Keratinocyte (primary cell): ENCODE data around the gene CDON. TPM values are rescaled to one million over a fixed set of nuclear protein-coding genes. Genes with fewer than 3 reads are reported as not detected.

Source experiments
- DNase-seq: peaks from one replicate; pipeline ENCODE4 v3.0.0-alpha.2; 2011; ENCODE audit warnings: low read depth, missing footprints, low spot score
- FAIRE-seq: peaks from 2 replicates; lab custom pipeline; 2011; peaks lifted over from hg19 to GRCh38; lab: Jason Lieb, UNC
- H2AFZ ChIP-seq: 2 replicates; pipeline ENCODE4 v1.6.0; 2012; ENCODE audit warnings: low read length, control low read depth, inconsistent platforms; ENCODE audit not compliant: control insufficient read depth
- H3K27ac ChIP-seq: 2 replicates; pipeline ENCODE4 v1.5.1; 2011; ENCODE audit warnings: low read length; ENCODE audit not compliant: control insufficient read depth, insufficient read depth
- H3K27me3 ChIP-seq: 3 replicates; pipeline ENCODE4 v1.6.0; 2011; ENCODE audit warnings: low read length; ENCODE audit not compliant: control insufficient read depth, insufficient read depth; ENCODE audit errors: extremely low read depth
- H3K36me3 ChIP-seq, 2 experiments: 2 replicates in 1 of 2; 3 replicates in 1 of 2; pipeline ENCODE4 v1.5.1; 2011; ENCODE audit warnings: low read length in 2 of 2, mild to moderate bottlenecking in 1 of 2; ENCODE audit not compliant: control insufficient read depth in 2 of 2, insufficient read depth in 2 of 2; ENCODE audit errors: extremely low read depth in 1 of 2
- H3K4me1 ChIP-seq: 3 replicates; pipeline ENCODE4 v1.5.1; 2011; ENCODE audit warnings: low read length; ENCODE audit not compliant: control insufficient read depth, insufficient read depth; ENCODE audit errors: extremely low read depth
- H3K4me2 ChIP-seq: 3 replicates; pipeline ENCODE4 v1.6.0; 2011; ENCODE audit warnings: low read depth, low read length; ENCODE audit not compliant: control insufficient read depth, insufficient read depth; ENCODE audit errors: extremely low read depth
- H3K4me3 ChIP-seq, 3 experiments: fragments of 200-600 bp in 1 of 3; sonication (generic) in 1 of 3; 2 replicates in 2 of 3; 3 replicates in 1 of 3; pipeline ENCODE4 v1.5.1; 2011 to 2016; ENCODE audit warnings: low read length in 3 of 3, mild to moderate bottlenecking in 3 of 3, control low read depth in 2 of 3, inconsistent platforms in 1 of 3, low read depth in 1 of 3, mixed read lengths in 1 of 3, mixed run types in 1 of 3, moderate library complexity in 1 of 3; ENCODE audit not compliant: control insufficient read depth in 2 of 3, insufficient read depth in 2 of 3; ENCODE audit errors: extremely low read depth in 1 of 3
- H3K79me2 ChIP-seq: 2 replicates; pipeline ENCODE4 v1.6.0; 2012; ENCODE audit warnings: low read length; ENCODE audit not compliant: control insufficient read depth, insufficient read depth
- H3K9ac ChIP-seq: 3 replicates; pipeline ENCODE4 v1.6.0; 2011; ENCODE audit warnings: low read length; ENCODE audit not compliant: control insufficient read depth, insufficient read depth; ENCODE audit errors: extremely low read depth
- H3K9me1 ChIP-seq: 3 replicates; pipeline ENCODE4 v1.6.0; 2011; ENCODE audit warnings: low read length; ENCODE audit not compliant: control insufficient read depth, insufficient read depth; ENCODE audit errors: extremely low read depth
- H3K9me3 ChIP-seq: 2 replicates; pipeline ENCODE4 v1.5.1; 2012; ENCODE audit warnings: low read depth, low read length; ENCODE audit not compliant: control insufficient read depth
- H4K20me1 ChIP-seq: 3 replicates; pipeline ENCODE4 v1.6.0; 2011; ENCODE audit warnings: low read length; ENCODE audit not compliant: control insufficient read depth, insufficient read depth; ENCODE audit errors: extremely low read depth
- EZH2 ChIP-seq: IDR thresholded peaks from one replicate; pipeline ENCODE4 v1.6.1; 2012; ENCODE audit warnings: inconsistent platforms, mild to moderate bottlenecking, low read length, moderate library complexity
- dilution Hi-C: fragments of 300-500 bp; cut with MboI; formaldehyde crosslinking; loops from one replicate; pipeline ENCODE4 v1.7.0; 2020; ENCODE audit warnings: low sequenced_read_pairs; ENCODE audit not compliant: extremely low pct_ligation_motif_present
- polyA plus RNA-seq, 5 experiments: library from polyadenylated mRNA; depleted of rRNA in 3 of 5; stranded (reverse) in 3 of 5; stranded (forward) in 1 of 5; unstranded in 1 of 5; fragments of >200 nt; gene quantifications; 1 replicate in 1 of 5; 2 replicates in 3 of 5; 3 replicates in 1 of 5; pipeline versions ENCODE4 v1.2.1 to v1.2.3, GENCODE V29; 2011 to 2012; ENCODE audit warnings: missing spikeins in 2 of 5, low read depth in 1 of 5, low replicate concordance in 1 of 5
- TF ChIP-seq, protein P1 (sequence below), 3 experiments: IDR thresholded peaks in 1 of 3; conservative IDR thresholded peaks in 1 of 3; optimal IDR thresholded peaks in 1 of 3; 2 replicates in 2 of 3; 3 replicates in 1 of 3; pipeline versions ENCODE3 to v1.5.1; 2011; ENCODE audit warnings: low read length in 3 of 3, mild to moderate bottlenecking in 3 of 3, moderate library complexity in 2 of 3, control low read depth in 1 of 3, inconsistent platforms in 1 of 3; ENCODE audit not compliant: insufficient read depth in 2 of 3; ENCODE audit errors: extremely low read depth in 1 of 3

Gene CDON
- polyA plus RNA-seq, 1 donor (not counting 4 experiments of a cell fraction or from before 2014, with no cell fraction given): 1.0 TPM

DNA sequence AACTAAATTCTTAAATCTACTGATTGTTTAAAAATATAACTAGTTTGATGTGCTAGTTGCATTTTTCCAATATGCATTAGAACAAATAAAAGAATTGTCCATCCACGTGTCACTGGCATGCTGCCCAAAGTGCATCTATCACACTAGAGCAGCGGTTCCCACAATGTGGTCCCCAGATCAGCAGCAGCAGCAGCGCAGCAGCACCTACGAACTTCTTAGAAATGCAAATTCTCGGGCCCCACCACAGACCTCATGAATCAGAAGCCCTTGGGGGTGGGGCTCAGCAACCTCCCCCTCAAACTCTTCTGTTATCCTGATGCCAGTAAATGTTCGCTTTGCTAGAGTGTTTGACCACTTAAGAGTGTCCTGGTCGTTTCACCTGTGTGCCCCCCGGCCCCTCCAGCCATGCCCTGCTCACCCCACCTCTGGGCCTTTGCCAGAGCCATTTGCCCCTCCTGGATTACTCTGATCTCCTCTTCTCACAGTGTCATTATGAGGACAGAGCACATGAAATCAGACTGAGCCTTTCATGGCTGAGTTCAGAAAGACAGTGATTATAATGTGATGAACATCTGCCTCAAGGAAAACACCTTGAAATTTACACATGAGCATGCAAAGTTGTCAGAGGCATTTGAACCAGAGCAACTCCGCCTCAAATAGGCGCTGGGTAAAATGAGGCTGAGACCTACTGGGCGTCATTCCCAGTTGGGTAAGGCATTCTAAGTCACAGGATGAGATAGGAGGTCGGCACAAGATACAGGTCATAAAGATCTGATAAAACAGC, 129.4 kb downstream of the CDON start:
- H3K27me3 ChIP-seq: peaks cover 31% of the 10 kb centered on the region
- H3K36me3 ChIP-seq: no peaks in the 10 kb centered on the region
- H3K9ac ChIP-seq: no peak overlapping the region
- no peak overlapping the region for H3K4me3 ChIP-seq
- H3K9me1 ChIP-seq: no peaks in the 10 kb centered on the region
- H3K79me2 ChIP-seq: no peaks in the 10 kb centered on the region
- FAIRE-seq: no peak
- no peak overlapping the region for H3K4me2 ChIP-seq
- H3K4me1 ChIP-seq: no peaks in the 10 kb centered on the region
- H4K20me1 ChIP-seq: no peaks in the 10 kb centered on the region
- TF ChIP-seq, protein P1, sequence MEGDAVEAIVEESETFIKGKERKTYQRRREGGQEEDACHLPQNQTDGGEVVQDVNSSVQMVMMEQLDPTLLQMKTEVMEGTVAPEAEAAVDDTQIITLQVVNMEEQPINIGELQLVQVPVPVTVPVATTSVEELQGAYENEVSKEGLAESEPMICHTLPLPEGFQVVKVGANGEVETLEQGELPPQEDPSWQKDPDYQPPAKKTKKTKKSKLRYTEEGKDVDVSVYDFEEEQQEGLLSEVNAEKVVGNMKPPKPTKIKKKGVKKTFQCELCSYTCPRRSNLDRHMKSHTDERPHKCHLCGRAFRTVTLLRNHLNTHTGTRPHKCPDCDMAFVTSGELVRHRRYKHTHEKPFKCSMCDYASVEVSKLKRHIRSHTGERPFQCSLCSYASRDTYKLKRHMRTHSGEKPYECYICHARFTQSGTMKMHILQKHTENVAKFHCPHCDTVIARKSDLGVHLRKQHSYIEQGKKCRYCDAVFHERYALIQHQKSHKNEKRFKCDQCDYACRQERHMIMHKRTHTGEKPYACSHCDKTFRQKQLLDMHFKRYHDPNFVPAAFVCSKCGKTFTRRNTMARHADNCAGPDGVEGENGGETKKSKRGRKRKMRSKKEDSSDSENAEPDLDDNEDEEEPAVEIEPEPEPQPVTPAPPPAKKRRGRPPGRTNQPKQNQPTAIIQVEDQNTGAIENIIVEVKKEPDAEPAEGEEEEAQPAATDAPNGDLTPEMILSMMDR (optimal IDR thresholded peaks at IDR 0.05 in 1 of 3, IDR thresholded peaks at IDR 0.05 in 1 of 3, conservative IDR thresholded peaks at IDR 0.05 in 1 of 3; ENCODE audit: extremely low read depth in 1 of 3, insufficient read depth in 2 of 3, low read length in 3 of 3): no peak
- TF ChIP-seq EZH2: no peak
- no peaks in the 10 kb centered on the region for H3K9me3 ChIP-seq
- DNase-seq: no peak
- dilution Hi-C loops: loop anchor here (25.0 kb wide), 1 partner anchor 279 kb away; the partner anchor contains the start of genes FAM118B and RPUSD4
- H2AFZ ChIP-seq: no peak overlapping the region
- no peak overlapping the region for H3K27ac ChIP-seq

DNA sequence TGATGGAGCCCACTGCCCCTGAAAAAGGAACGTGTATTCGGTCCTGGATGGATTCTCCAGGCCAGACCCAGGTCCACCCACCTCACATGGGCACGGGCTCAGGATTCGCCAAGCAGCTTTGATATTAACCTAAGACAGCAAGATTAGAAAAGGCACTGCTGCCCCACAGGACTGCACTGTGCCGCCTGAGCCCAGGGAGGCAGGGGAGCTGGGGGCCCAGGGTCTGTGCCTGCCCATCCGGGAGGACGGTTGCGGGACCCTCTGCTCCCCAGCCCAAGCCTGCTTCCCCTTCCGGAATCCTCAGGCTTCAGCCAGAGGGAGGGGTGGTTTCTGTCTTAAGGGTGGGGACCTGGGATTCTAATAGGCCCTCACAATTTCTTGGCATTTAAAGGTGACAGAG, 130.4 kb downstream of the CDON start:
- Histone ChIP-seq H3K9me3 (no peaks in the 10 kb centered on the region), H2AFZ (no peak overlapping the region), H3K9ac (no peak overlapping the region), H3K4me2 (no peak overlapping the region), H4K20me1 (no peaks in the 10 kb centered on the region), H3K79me2 (no peaks in the 10 kb centered on the region), H3K4me1 (no peaks in the 10 kb centered on the region), H3K27ac (no peak overlapping the region), H3K4me3 (no peak overlapping the region), H3K36me3 (no peaks in the 10 kb centered on the region), H3K27me3 (peaks cover 31% of the 10 kb centered on the region), H3K9me1 (no peaks in the 10 kb centered on the region)
- dilution Hi-C loops: loop anchor here (25.0 kb wide), 1 partner anchor 280 kb away; the partner anchor contains the start of genes FAM118B and RPUSD4
- FAIRE-seq (no peak), DNase-seq (no peak)
- no peak for TF ChIP-seq EZH2
- TF ChIP-seq, protein P1 (optimal IDR thresholded peaks at IDR 0.05 in 1 of 3, IDR thresholded peaks at IDR 0.05 in 1 of 3, conservative IDR thresholded peaks at IDR 0.05 in 1 of 3; ENCODE audit: extremely low read depth in 1 of 3, insufficient read depth in 2 of 3, low read length in 3 of 3): no peak
